Measurements from ENCODE around the gene SLC41A2. TPM values are rescaled to one million over a fixed set of nuclear protein-coding genes. Genes with fewer than 3 reads are reported as not detected.

The SLC41A2 gene
- total and polyA plus RNA-seq, 7 donors: 6.5 to 24.6 (median 19.7) TPM

GRCh38 chr12:104941454-104941853 is 16.6 kb downstream of the SLC41A2 start:
- intact Hi-C loops (cut with DNase I): no loop called here
- WGBS, 2 donors: 86 to 89% methylated on average over 3 of the region's 3 CpGs

GRCh38 chr12:104939089-104939488 is 19.0 kb downstream of the SLC41A2 start:
- TF ChIP-seq EP300 (IDR thresholded peaks at IDR 0.05) (no peak), CTCF (IDR thresholded peaks at IDR 0.05) (no peak), POLR2AphosphoS5 (IDR thresholded peaks at IDR 0.05) (no peak), POLR2A (IDR thresholded peaks at IDR 0.05) (no peak)
- Histone ChIP-seq H3K4me3 (no peak overlapping the region), H3K27me3 (no peaks in the 10 kb centered on the region), H3K27ac (no peak overlapping the region), H3K9me3 (no peaks in the 10 kb centered on the region), H3K4me1 (no peaks in the 10 kb centered on the region), H3K36me3 (no peaks in the 10 kb centered on the region)
- intact Hi-C loops (cut with DNase I): no loop called here
- no peak for DNase-seq
- 29 to 69% methylated on average over 2 of the region's 2 CpGs for WGBS, 2 donors

More at GRCh38 chr12:104941454-104941853, 16.6 kb downstream of the SLC41A2 start:
- Histone ChIP-seq H3K4me3 (no peak overlapping the region), H3K9me3 (no peaks in the 10 kb centered on the region), H3K4me1 (no peaks in the 10 kb centered on the region), H3K36me3 (no peaks in the 10 kb centered on the region), H3K27me3 (no peaks in the 10 kb centered on the region), H3K27ac (no peak overlapping the region)
- DNase-seq: no peak
- TF ChIP-seq CTCF (IDR thresholded peaks at IDR 0.05) (no peak), POLR2A (IDR thresholded peaks at IDR 0.05) (no peak), EP300 (IDR thresholded peaks at IDR 0.05) (no peak), POLR2AphosphoS5 (IDR thresholded peaks at IDR 0.05) (no peak)

- DNase-seq: no peak
- WGBS, 2 donors: 52 to 53% methylated on average over 3 of the region's 3 CpGs
- no peak overlapping the region for H3K4me3 ChIP-seq
- no peaks in the 10 kb centered on the region for H3K9me3 ChIP-seq
- no peak overlapping the region for H3K27ac ChIP-seq
- TF ChIP-seq POLR2AphosphoS5 (IDR thresholded peaks at IDR 0.05): no peak
- no peak for TF ChIP-seq POLR2A (IDR thresholded peaks at IDR 0.05)
- TF ChIP-seq EP300 (IDR thresholded peaks at IDR 0.05): no peak
- TF ChIP-seq CTCF (IDR thresholded peaks at IDR 0.05): no peak
- no peaks in the 10 kb centered on the region for H3K4me1 ChIP-seq
- intact Hi-C loops (cut with DNase I): no loop called here
- no peaks in the 10 kb centered on the region for H3K36me3 ChIP-seq
- H3K27me3 ChIP-seq: no peaks in the 10 kb centered on the region
Measured at GRCh38 chr12:104938371-104938770, 19.7 kb downstream of the SLC41A2 start.

- intact Hi-C loops (cut with DNase I): no loop called here
- 95% methylated on average over 2 of the region's 2 CpGs for WGBS, 2 donors
- no peak for DNase-seq
- H3K27ac ChIP-seq: no peak overlapping the region
- H3K9me3 ChIP-seq: no peaks in the 10 kb centered on the region
- TF ChIP-seq POLR2A (IDR thresholded peaks at IDR 0.05) (no peak), EP300 (IDR thresholded peaks at IDR 0.05) (no peak), POLR2AphosphoS5 (IDR thresholded peaks at IDR 0.05) (no peak), CTCF (IDR thresholded peaks at IDR 0.05) (no peak)
- H3K4me3 ChIP-seq: no peak overlapping the region
- H3K4me1 ChIP-seq: no peaks in the 10 kb centered on the region
- H3K36me3 ChIP-seq: no peaks in the 10 kb centered on the region
- no peaks in the 10 kb centered on the region for H3K27me3 ChIP-seq
Measured at GRCh38 chr12:104935886-104936285, 22.2 kb downstream of the SLC41A2 start.

GRCh38 chr12:104933778-104934177 is 24.3 kb downstream of the SLC41A2 start:
- no peaks in the 10 kb centered on the region for H3K36me3 ChIP-seq
- no peaks in the 10 kb centered on the region for H3K27me3 ChIP-seq
- H3K27ac ChIP-seq: no peak overlapping the region
- intact Hi-C loops (cut with DNase I): no loop called here
- WGBS, 2 donors: 60 to 81% methylated on average over 3 of the region's 3 CpGs
- TF ChIP-seq POLR2AphosphoS5 (IDR thresholded peaks at IDR 0.05) (no peak), CTCF (IDR thresholded peaks at IDR 0.05) (no peak), EP300 (IDR thresholded peaks at IDR 0.05) (no peak), POLR2A (IDR thresholded peaks at IDR 0.05) (no peak)
- H3K9me3 ChIP-seq: no peaks in the 10 kb centered on the region
- H3K4me1 ChIP-seq: peaks cover 0 to 4% (median 0%) of the 10 kb centered on the region in 4 donors
- no peak overlapping the region for H3K4me3 ChIP-seq
- no peak for DNase-seq

Measured in sigmoid colon (tissue), 7 donors.